RPMI8226 (cell line): ENCODE results near the gene GRIK2.

Experiments used
- DNase-seq: peaks from one replicate; pipeline ENCODE4 v3.0.0-alpha.2; 2015

GRIK2 gene

GRCh38 chr6:101400326-101401135, 7.0 kb downstream of the GRIK2 start:
- DNase-seq: no peak

- DNase-seq: no peak
Observed at GRCh38 chr6:101401171-101401570, 7.7 kb downstream of the GRIK2 start.

GRCh38 chr6:101401792-101402621, 8.5 kb downstream of the GRIK2 start:
- no peak for DNase-seq

GRCh38 chr6:101402622-101403031, 9.1 kb downstream of the GRIK2 start:
- no peak for DNase-seq

GRCh38 chr6:101403216-101403945, 9.9 kb downstream of the GRIK2 start:
- DNase-seq: no peak

- DNase-seq: no peak
Observed at GRCh38 chr6:101404775-101405174, 11.3 kb downstream of the GRIK2 start.

GRCh38 chr6:101413773-101414172, 20.3 kb downstream of the GRIK2 start:
- DNase-seq: no peak

- DNase-seq: no peak
Observed at GRCh38 chr6:101417900-101418299, 24.4 kb downstream of the GRIK2 start.

GRCh38 chr6:101422251-101422650, 28.7 kb downstream of the GRIK2 start:
- DNase-seq: no peak

- no peak for DNase-seq
Observed at GRCh38 chr6:101422811-101423210, 29.3 kb downstream of the GRIK2 start.

GRCh38 chr6:101429270-101429669, 35.8 kb downstream of the GRIK2 start:
- no peak for DNase-seq

GRCh38 chr6:101429845-101430244, 36.3 kb downstream of the GRIK2 start:
- DNase-seq: no peak

GRCh38 chr6:101433141-101433540, 39.6 kb downstream of the GRIK2 start:
- DNase-seq: no peak

- DNase-seq: no peak
Observed at GRCh38 chr6:101434601-101435000, 41.1 kb downstream of the GRIK2 start.

GRCh38 chr6:101435038-101435437, 41.5 kb downstream of the GRIK2 start:
- no peak for DNase-seq

- no peak for DNase-seq
Observed at GRCh38 chr6:101439790-101440189, 46.3 kb downstream of the GRIK2 start.

- no peak for DNase-seq
Observed at GRCh38 chr6:101443315-101443714, 49.8 kb downstream of the GRIK2 start.

- no peak for DNase-seq
Observed at GRCh38 chr6:101444717-101445116, 51.2 kb downstream of the GRIK2 start.

- no peak for DNase-seq
Observed at GRCh38 chr6:101445527-101445926, 52.0 kb downstream of the GRIK2 start.

GRCh38 chr6:101450901-101451300, 57.4 kb downstream of the GRIK2 start:
- no peak for DNase-seq

GRCh38 chr6:101451981-101452380, 58.5 kb downstream of the GRIK2 start:
- DNase-seq: no peak

- no peak for DNase-seq
Observed at GRCh38 chr6:101453221-101453620, 59.7 kb downstream of the GRIK2 start.

GRCh38 chr6:101454106-101454676, 60.7 kb downstream of the GRIK2 start:
- DNase-seq: no peak
